HG03520 (cell line): Measurements from ENCODE around the gene LMBR1L.

Experiments
- ATAC-seq: cut with Tn5 transposase; IDR thresholded peaks from one replicate; pipeline ENCODE4 v1.9.1; 2021; ENCODE audit warnings: mild to moderate bottlenecking, moderate library complexity; ENCODE audit not compliant: unreplicated experiment

LMBR1L gene

DNA sequence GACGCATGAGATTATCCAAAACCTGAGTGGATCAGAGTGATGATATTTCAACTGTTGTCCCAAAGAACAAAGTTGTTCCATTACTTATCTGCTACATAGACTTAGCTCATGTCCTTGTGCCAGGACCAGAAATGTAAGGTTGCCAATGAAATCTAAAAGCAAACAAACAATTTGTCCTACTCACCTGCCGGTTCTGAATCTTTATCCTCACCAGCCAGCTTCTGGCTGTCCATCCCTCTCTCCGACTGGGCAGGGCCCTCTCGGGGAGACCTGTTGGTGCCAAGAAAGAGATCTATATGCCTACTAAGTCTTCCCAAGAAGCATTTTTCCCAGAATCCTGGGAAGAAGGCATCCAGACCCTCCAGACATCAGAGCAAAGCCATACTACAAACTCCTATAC lies 55.6 kb downstream of the LMBR1L start:
- no peak for ATAC-seq

DNA sequence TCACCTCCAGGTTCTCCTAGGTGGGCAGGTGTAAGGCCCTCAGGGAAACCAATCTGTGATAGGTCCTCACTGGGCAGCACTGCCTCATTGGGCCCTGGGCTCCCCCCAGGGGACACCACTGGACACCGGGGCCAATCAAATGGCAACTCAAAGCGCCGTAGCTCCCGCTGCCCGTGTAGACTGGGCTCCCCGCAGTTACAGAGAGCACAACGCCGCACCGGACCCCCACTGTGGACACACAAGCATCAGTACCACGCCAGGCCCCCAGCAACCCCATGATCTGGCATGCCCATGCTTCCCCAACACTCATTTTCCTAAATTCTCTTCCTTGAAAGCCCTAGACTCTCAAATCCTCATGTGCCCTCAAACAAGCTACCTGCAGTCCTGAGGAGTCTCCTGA lies 56.1 kb downstream of the LMBR1L start:
- ATAC-seq = no peak

DNA sequence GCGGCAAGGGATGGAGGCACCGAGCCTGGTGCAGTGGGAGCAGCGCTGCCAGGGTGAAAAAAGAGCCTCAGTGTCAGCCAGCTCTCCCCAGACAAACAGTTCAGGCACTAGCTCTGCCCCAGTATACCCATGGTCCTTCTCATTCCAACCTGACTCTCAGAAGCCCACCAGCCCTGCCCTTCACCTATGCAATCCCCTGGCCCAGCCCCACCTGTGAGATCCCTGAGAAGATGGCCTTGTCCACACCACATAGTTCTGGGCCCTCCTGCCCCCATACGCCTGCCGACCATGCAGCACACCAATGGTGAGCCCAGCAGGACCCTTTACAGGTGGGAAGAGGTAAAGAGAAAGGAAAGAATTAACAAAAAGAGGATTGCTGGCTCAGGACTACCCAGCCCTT lies 56.6 kb downstream of the LMBR1L start:
- ATAC-seq = no peak

DNA sequence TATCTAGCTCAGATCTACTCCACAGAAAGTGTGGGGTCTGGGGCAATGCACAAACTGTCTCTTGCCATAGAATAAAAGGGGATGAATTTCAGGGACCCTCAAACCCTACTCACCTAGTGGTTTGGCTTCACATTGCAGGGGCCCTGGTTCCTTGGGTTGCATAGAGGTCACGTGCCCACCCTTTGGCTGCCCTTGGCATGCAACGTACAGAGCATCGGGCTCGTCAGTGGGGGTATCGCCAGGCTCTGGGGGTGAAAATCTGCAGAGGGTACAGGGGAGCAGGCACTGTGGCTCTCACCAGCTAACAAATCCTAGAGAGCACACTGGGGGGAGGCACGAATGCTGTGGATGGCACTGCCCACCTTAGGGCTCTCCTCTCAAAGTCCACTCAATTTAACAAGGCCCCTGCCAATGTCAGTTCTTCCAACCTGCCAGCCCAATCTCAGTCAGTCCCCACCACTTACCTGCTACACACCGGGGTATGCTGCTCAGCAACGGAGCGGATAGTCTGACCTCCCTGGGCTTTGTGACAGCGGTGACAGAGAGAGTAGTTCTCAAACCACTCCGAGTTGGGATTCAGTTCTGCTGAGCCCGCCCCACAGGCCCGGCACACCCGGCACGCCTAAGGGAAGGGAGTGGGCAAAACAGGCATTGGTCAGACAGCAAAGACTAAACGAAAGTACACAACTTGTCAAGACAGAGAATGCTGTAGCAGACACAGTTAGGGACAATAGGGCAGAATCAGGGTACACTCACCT lies 58.0 kb downstream of the LMBR1L start:
- no peak for ATAC-seq

DNA sequence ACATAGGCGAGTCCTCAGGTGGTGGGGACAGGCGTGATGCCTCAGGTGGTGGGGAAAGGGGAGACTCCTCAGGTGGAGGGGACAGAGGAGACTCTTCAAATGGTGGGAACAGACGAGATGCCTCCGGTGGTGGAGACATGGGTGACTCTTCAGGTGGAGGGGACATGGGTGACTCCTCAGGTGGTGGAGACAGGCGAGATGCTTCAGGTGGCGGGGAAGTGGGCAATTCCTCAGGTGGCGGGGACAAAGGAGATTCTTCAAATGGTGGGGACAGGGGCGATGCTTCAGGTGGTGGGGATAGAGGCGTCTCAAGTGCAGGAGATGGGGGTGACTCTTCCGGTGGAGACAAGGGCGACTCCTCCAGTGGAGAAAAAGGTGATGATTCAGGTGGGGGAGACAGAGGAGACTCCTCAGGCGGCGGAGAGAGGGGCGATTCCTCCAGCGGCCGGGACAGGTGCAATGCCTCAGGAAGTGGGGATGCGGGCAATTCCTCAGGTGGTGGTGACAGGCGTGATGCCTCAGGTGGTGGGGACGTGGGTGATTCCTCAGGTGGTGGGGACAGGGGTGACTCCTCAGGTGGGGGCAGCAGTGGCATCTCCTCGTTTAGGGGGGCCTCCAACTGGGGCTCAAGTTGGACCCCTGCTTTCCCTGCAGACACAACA lies 58.7 kb downstream of the LMBR1L start:
- no peak for ATAC-seq

DNA sequence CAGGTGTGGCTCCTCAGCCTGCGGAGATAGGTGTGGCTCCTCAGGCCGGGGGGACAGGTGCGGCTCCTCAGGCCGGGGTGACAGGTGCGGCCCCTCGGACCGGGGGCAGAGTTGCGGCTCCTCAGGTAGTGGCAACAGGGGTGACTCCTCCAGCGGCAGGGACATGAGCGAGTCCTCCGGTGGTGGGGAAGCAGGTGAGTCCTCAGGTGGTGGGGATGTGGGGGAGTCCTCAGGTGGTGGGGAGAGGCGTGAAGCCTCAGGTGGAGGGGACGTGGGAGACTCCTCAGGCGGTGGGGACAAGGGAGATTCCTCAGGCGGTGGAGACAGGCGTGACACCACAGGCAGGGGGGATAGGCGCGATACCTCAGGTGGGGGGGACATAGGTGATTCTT lies 59.3 kb downstream of the LMBR1L start:
- no peak for ATAC-seq

DNA sequence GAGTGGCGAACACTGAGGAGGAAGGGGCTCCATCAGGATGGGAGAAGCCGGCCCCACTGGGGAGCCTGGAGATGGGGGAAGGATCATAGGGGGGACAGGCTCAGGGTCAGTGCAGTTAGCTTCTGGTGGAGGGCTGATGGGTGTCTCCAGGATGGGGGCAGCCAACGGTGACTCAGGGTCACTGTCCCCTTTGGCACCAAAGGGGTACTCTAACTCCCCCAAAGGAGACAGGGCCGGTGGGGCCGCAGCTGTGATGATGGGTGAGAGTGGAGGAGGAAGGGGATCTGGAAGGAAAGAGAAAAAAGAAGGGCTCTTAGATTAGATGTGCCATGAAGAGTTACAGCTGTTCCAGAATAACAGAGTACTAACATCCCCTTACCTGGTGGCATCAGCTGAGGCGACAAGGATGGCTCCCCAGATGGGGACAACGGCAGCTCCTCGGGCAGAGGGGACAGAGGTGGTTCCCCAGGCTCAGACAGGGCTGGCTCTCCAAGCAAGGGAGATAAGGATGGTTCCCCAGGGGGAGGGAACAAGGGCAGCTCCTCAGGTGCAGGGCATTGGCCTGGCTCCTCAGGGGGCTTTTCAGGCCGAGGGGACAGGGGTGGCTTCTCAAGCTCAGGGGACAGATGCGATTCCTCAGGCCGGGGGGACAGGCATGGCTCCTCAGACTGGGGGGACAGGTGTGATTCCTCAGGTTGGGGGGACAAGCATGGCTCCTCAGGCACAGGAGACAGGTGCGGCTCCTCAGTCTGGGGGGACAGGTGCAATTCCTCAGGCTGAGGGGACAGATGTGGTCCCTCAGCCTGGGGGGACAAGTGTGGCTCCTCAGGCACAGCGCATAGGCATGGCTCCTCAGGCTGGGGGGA lies 59.9 kb downstream of the LMBR1L start:
- no peak for ATAC-seq

DNA sequence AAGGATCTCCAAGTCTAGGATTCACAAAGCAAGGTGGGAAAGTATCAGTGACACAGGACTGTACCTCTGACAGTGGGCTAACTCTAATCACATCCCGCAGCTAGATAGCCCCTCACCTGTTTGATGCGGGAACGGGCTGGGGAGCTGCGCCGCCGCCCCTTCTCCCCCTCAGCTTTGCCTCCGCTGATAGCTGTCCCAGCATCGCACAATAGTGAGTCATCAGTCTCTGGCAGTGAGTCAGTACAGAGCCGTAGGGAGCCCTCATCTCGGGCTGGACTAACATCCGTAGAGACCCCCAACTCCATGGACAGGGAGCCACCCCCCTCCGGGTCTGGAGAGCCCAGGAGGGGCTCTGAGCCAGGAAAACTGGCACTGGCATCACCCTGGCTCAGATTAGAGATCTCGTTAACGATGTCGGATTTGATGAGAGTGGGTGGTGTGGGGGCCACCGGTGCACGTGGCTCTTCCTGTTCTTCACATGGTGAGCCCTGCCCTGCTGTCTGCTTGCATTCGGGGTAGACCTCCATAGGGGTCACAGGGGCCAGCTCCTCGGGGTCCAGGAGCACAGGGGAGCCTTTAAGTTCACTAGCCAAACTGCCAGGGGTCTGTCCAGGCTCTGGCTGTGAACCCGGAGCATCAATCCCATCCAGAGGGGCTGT lies 61.0 kb downstream of the LMBR1L start:
- no peak for ATAC-seq

DNA sequence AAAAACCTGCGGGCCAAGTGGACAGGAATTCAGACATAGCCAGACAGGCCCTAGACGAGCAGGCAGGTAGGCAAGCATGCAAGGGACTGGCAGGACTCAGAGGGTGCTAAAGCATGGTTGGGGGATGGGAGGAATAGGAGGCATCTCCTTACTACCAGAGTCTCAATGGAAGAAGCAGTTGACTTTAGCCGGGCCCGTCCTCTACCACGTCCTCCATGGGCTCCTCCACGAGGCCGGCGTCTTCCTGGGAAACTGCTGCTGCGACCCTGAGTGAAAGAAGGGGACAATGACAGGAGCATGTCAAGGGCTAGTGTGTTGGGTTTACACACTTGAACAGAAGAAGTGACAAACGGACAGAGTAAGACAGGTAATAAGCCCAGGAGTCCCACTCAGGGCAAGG lies 61.7 kb downstream of the LMBR1L start:
- no peak for ATAC-seq
